Measurements from ENCODE around the gene LRRTM3. TPM values are rescaled to one million over a fixed set of nuclear protein-coding genes. Genes with fewer than 3 reads are reported as not detected.

The LRRTM3 gene
- total RNA-seq, 1 donor from 2014 or later = not detected

- no peaks in the 10 kb centered on the region for H3K36me3 ChIP-seq (ENCODE audit: control insufficient read depth, insufficient read depth, low read length)
- no peak for TF ChIP-seq CTCF (IDR thresholded peaks at IDR 0.05; ENCODE audit: insufficient read depth, low read length, severe bottlenecking)
- H3K27me3 ChIP-seq (ENCODE audit: control insufficient read depth, insufficient read depth, low read length) = no peaks in the 10 kb centered on the region
- FAIRE-seq (no peak), DNase-seq (ENCODE audit: low read depth) (no peak)
- H3K4me3 ChIP-seq (ENCODE audit: low read depth, low read length) = no peak overlapping the region
Measured at GRCh38 chr10:67022099-67022498, 96.3 kb downstream of the LRRTM3 start.

- Histone ChIP-seq H3K36me3 (ENCODE audit: control insufficient read depth, insufficient read depth, low read length) (no peaks in the 10 kb centered on the region), H3K27me3 (ENCODE audit: control insufficient read depth, insufficient read depth, low read length) (no peaks in the 10 kb centered on the region), H3K4me3 (ENCODE audit: low read depth, low read length) (no peak overlapping the region)
- FAIRE-seq (no peak), DNase-seq (ENCODE audit: low read depth) (no peak)
- TF ChIP-seq CTCF (IDR thresholded peaks at IDR 0.05; ENCODE audit: insufficient read depth, low read length, severe bottlenecking) = no peak
Measured at GRCh38 chr10:67033878-67034277, 108.0 kb downstream of the LRRTM3 start.

GRCh38 chr10:67036808-67037207, 111.0 kb downstream of the LRRTM3 start:
- Histone ChIP-seq H3K36me3 (ENCODE audit: control insufficient read depth, insufficient read depth, low read length) (no peaks in the 10 kb centered on the region), H3K4me3 (ENCODE audit: low read depth, low read length) (no peak overlapping the region), H3K27me3 (ENCODE audit: control insufficient read depth, insufficient read depth, low read length) (no peaks in the 10 kb centered on the region)
- FAIRE-seq (no peak), DNase-seq (ENCODE audit: low read depth) (no peak)
- TF ChIP-seq CTCF (IDR thresholded peaks at IDR 0.05; ENCODE audit: insufficient read depth, low read length, severe bottlenecking) = no peak

- no peaks in the 10 kb centered on the region for H3K36me3 ChIP-seq (ENCODE audit: control insufficient read depth, insufficient read depth, low read length)
- no peak for FAIRE-seq
- DNase-seq (ENCODE audit: low read depth) = no peak
- H3K27me3 ChIP-seq (ENCODE audit: control insufficient read depth, insufficient read depth, low read length) = no peaks in the 10 kb centered on the region
- H3K4me3 ChIP-seq (ENCODE audit: low read depth, low read length) = no peak overlapping the region
- TF ChIP-seq CTCF (IDR thresholded peaks at IDR 0.05; ENCODE audit: insufficient read depth, low read length, severe bottlenecking) = no peak
Measured at GRCh38 chr10:67043041-67043440, 117.2 kb downstream of the LRRTM3 start.

- H3K27me3 ChIP-seq (ENCODE audit: control insufficient read depth, insufficient read depth, low read length) = no peaks in the 10 kb centered on the region
- no peak overlapping the region for H3K4me3 ChIP-seq (ENCODE audit: low read depth, low read length)
- FAIRE-seq (no peak), DNase-seq (ENCODE audit: low read depth) (no peak)
- no peak for TF ChIP-seq CTCF (IDR thresholded peaks at IDR 0.05; ENCODE audit: insufficient read depth, low read length, severe bottlenecking)
- no peaks in the 10 kb centered on the region for H3K36me3 ChIP-seq (ENCODE audit: control insufficient read depth, insufficient read depth, low read length)
Measured at GRCh38 chr10:67045404-67045803, 119.6 kb downstream of the LRRTM3 start.

- FAIRE-seq = no peak
- TF ChIP-seq CTCF (IDR thresholded peaks at IDR 0.05; ENCODE audit: insufficient read depth, low read length, severe bottlenecking) = no peak
- DNase-seq (ENCODE audit: low read depth) = no peak
- H3K27me3 ChIP-seq (ENCODE audit: control insufficient read depth, insufficient read depth, low read length) = no peaks in the 10 kb centered on the region
- no peaks in the 10 kb centered on the region for H3K36me3 ChIP-seq (ENCODE audit: control insufficient read depth, insufficient read depth, low read length)
- no peak overlapping the region for H3K4me3 ChIP-seq (ENCODE audit: low read depth, low read length)
Measured at GRCh38 chr10:67046507-67046906, 120.7 kb downstream of the LRRTM3 start.
